IPS-20b (cell line): Measurements from ENCODE around the gene RAB37.

Source experiments
- H3K27ac ChIP-seq: one replicate; pipeline ENCODE4 v1.5.1; 2013; ENCODE audit warnings: low read length
- H3K27me3 ChIP-seq: 2 replicates; pipeline ENCODE4 v1.6.1; 2013; ENCODE audit warnings: mild to moderate bottlenecking, low read length, inconsistent platforms; ENCODE audit not compliant: insufficient read depth
- H3K36me3 ChIP-seq: 2 replicates; pipeline ENCODE4 v1.6.1; 2013; ENCODE audit warnings: low read depth, mild to moderate bottlenecking, inconsistent platforms, low read length, moderate library complexity; ENCODE audit not compliant: insufficient read depth
- H3K4me1 ChIP-seq: 2 replicates; pipeline ENCODE4 v1.6.1; 2013; ENCODE audit warnings: mild to moderate bottlenecking, control low read depth, inconsistent platforms, low read length, moderate library complexity; ENCODE audit not compliant: insufficient read depth
- H3K4me3 ChIP-seq: 2 replicates; pipeline ENCODE4 v1.5.1; 2013; ENCODE audit warnings: mild to moderate bottlenecking, low read length, inconsistent platforms
- H3K9ac ChIP-seq: 2 replicates; pipeline ENCODE4 v1.6.1; 2013; ENCODE audit warnings: low read depth, mild to moderate bottlenecking, inconsistent platforms, low read length, moderate library complexity
- H3K9me3 ChIP-seq: 2 replicates; pipeline ENCODE4 v1.6.1; 2013; ENCODE audit warnings: mild to moderate bottlenecking, low read depth, low read length, inconsistent platforms; ENCODE audit not compliant: insufficient read depth

Gene RAB37

GRCh38 chr17:74739227-74739831 is 2.3 kb downstream of the RAB37 start:
- Histone ChIP-seq H3K4me3 (no peak overlapping the region), H3K4me1 (peaks cover 9% of the 10 kb centered on the region; the same call in 1 of the 2 replicates), H3K27me3 (peaks cover 43% of the 10 kb centered on the region), H3K27ac (no peak overlapping the region), H3K9me3 (no peaks in the 10 kb centered on the region), H3K36me3 (no peaks in the 10 kb centered on the region), H3K9ac (no peak overlapping the region)

- H3K4me1 ChIP-seq, result peaks cover 12% of the 10 kb centered on the region; the same call in 1 of the 2 replicates
- H3K9ac ChIP-seq, result no peak overlapping the region
- H3K4me3 ChIP-seq, result no peak overlapping the region
- H3K27me3 ChIP-seq, result peaks cover 36% of the 10 kb centered on the region
- H3K9me3 ChIP-seq, result no peaks in the 10 kb centered on the region
- H3K27ac ChIP-seq, result no peak overlapping the region
- H3K36me3 ChIP-seq, result no peaks in the 10 kb centered on the region
These were observed 3.1 kb downstream of the RAB37 start for GRCh38 chr17:74740173-74740572.

GRCh38 chr17:74740641-74741387 is 3.8 kb downstream of the RAB37 start:
- no peak overlapping the region for H3K4me3 ChIP-seq
- H3K4me1 ChIP-seq, result peaks cover 17% of the 10 kb centered on the region; the same call in 1 of the 2 replicates

GRCh38 chr17:74742153-74742515 is 5.1 kb downstream of the RAB37 start:
- Histone ChIP-seq H3K27ac (no peak overlapping the region), H3K27me3 (peaks cover 19% of the 10 kb centered on the region), H3K4me1 (peaks cover 25% of the 10 kb centered on the region), H3K4me3 (no peak overlapping the region), H3K9ac (peak overlapping the region; percentile 45; the same call in 1 of the 2 replicates), H3K9me3 (no peaks in the 10 kb centered on the region), H3K36me3 (no peaks in the 10 kb centered on the region)

More at GRCh38 chr17:74740641-74741387, 3.8 kb downstream of the RAB37 start:
- Histone ChIP-seq H3K36me3 (no peaks in the 10 kb centered on the region), H3K27ac (no peak overlapping the region), H3K9ac (no peak overlapping the region), H3K27me3 (peaks cover 30% of the 10 kb centered on the region), H3K9me3 (no peaks in the 10 kb centered on the region)

GRCh38 chr17:74742978-74743545 is 6.0 kb downstream of the RAB37 start:
- H3K27ac ChIP-seq, result no peak overlapping the region
- peaks cover 28% of the 10 kb centered on the region for H3K4me1 ChIP-seq
- no peaks in the 10 kb centered on the region for H3K36me3 ChIP-seq
- no peaks in the 10 kb centered on the region for H3K9me3 ChIP-seq
- H3K4me3 ChIP-seq, result no peak overlapping the region
- H3K9ac ChIP-seq, result no peak overlapping the region
- H3K27me3 ChIP-seq, result peaks cover 11% of the 10 kb centered on the region

- Histone ChIP-seq H3K27me3 (peaks cover 4% of the 10 kb centered on the region), H3K9ac (no peak overlapping the region), H3K4me1 (peaks cover 26% of the 10 kb centered on the region), H3K9me3 (no peaks in the 10 kb centered on the region), H3K27ac (no peak overlapping the region), H3K36me3 (no peaks in the 10 kb centered on the region), H3K4me3 (no peak overlapping the region)
These were observed 6.7 kb downstream of the RAB37 start for GRCh38 chr17:74743755-74744154.

GRCh38 chr17:74744349-74744713 is 7.3 kb downstream of the RAB37 start:
- no peak overlapping the region for H3K27ac ChIP-seq
- peaks cover under 1% of the 10 kb centered on the region; the same call in 1 of the 2 replicates for H3K27me3 ChIP-seq
- no peaks in the 10 kb centered on the region for H3K9me3 ChIP-seq
- peaks cover 26% of the 10 kb centered on the region for H3K4me1 ChIP-seq
- no peak overlapping the region for H3K9ac ChIP-seq
- H3K36me3 ChIP-seq, result no peaks in the 10 kb centered on the region
- H3K4me3 ChIP-seq, result no peak overlapping the region

GRCh38 chr17:74744714-74745547 is 7.9 kb downstream of the RAB37 start:
- Histone ChIP-seq H3K4me1 (peaks cover 26% of the 10 kb centered on the region), H3K4me3 (peak overlapping the region; percentile 63), H3K27ac (no peak overlapping the region), H3K9ac (no peak overlapping the region), H3K36me3 (no peaks in the 10 kb centered on the region), H3K27me3 (peaks cover 5% of the 10 kb centered on the region; the same call in 1 of the 2 replicates), H3K9me3 (no peaks in the 10 kb centered on the region)

GRCh38 chr17:74745548-74746177 is 8.6 kb downstream of the RAB37 start:
- Histone ChIP-seq H3K36me3 (no peaks in the 10 kb centered on the region), H3K27ac (no peak overlapping the region), H3K27me3 (peaks cover 5% of the 10 kb centered on the region; the same call in 1 of the 2 replicates), H3K4me1 (peaks cover 30% of the 10 kb centered on the region), H3K4me3 (peak overlapping the region; percentile 63; the same call in 1 of the 2 replicates), H3K9ac (no peak overlapping the region; the same call in 1 of the 2 replicates), H3K9me3 (no peaks in the 10 kb centered on the region)

GRCh38 chr17:74746376-74746775 is 9.3 kb downstream of the RAB37 start:
- H3K27me3 ChIP-seq, result peaks cover 5% of the 10 kb centered on the region; the same call in 1 of the 2 replicates
- H3K4me3 ChIP-seq, result no peak overlapping the region
- no peaks in the 10 kb centered on the region for H3K36me3 ChIP-seq
- H3K9ac ChIP-seq, result no peak overlapping the region
- H3K27ac ChIP-seq, result no peak overlapping the region
- H3K9me3 ChIP-seq, result no peaks in the 10 kb centered on the region
- peaks cover 37% of the 10 kb centered on the region for H3K4me1 ChIP-seq

GRCh38 chr17:74746922-74747321 is 9.9 kb downstream of the RAB37 start:
- no peak overlapping the region for H3K9ac ChIP-seq
- no peak overlapping the region for H3K27ac ChIP-seq
- H3K4me1 ChIP-seq, result peaks cover 41% of the 10 kb centered on the region

More at GRCh38 chr17:74746922-74747321, 9.9 kb downstream of the RAB37 start:
- Histone ChIP-seq H3K4me3 (no peak overlapping the region), H3K36me3 (no peaks in the 10 kb centered on the region), H3K9me3 (no peaks in the 10 kb centered on the region), H3K27me3 (peaks cover 5% of the 10 kb centered on the region; the same call in 1 of the 2 replicates)
